ENCODE data around the gene ARFRP1.

DNA sequence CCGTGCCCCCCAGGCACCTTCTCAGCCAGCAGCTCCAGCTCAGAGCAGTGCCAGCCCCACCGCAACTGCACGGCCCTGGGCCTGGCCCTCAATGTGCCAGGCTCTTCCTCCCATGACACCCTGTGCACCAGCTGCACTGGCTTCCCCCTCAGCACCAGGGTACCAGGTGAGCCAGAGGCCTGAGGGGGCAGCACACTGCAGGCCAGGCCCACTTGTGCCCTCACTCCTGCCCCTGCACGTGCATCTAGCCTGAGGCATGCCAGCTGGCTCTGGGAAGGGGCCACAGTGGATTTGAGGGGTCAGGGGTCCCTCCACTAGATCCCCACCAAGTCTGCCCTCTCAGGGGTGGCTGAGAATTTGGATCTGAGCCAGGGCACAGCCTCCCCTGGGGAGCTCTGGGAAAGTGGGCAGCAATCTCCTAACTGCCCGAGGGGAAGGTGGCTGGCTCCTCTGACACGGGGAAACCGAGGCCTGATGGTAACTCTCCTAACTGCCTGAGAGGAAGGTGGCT lies 10.4 kb downstream of the ARFRP1 start:
- TF ChIP-seq NR3C1 (CRISPR knock-in tag; conservative IDR thresholded peaks at IDR 0.05; ENCODE audit: low read depth) (no peak), ATF2 (CRISPR knock-in tag; IDR thresholded peaks at IDR 0.05; ENCODE audit: borderline replicate concordance, low read depth) (no peak)
- TF ChIP-seq, protein P1, sequence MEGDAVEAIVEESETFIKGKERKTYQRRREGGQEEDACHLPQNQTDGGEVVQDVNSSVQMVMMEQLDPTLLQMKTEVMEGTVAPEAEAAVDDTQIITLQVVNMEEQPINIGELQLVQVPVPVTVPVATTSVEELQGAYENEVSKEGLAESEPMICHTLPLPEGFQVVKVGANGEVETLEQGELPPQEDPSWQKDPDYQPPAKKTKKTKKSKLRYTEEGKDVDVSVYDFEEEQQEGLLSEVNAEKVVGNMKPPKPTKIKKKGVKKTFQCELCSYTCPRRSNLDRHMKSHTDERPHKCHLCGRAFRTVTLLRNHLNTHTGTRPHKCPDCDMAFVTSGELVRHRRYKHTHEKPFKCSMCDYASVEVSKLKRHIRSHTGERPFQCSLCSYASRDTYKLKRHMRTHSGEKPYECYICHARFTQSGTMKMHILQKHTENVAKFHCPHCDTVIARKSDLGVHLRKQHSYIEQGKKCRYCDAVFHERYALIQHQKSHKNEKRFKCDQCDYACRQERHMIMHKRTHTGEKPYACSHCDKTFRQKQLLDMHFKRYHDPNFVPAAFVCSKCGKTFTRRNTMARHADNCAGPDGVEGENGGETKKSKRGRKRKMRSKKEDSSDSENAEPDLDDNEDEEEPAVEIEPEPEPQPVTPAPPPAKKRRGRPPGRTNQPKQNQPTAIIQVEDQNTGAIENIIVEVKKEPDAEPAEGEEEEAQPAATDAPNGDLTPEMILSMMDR (IDR thresholded peaks at IDR 0.05), result no peak
- TF ChIP-seq, protein P2, sequence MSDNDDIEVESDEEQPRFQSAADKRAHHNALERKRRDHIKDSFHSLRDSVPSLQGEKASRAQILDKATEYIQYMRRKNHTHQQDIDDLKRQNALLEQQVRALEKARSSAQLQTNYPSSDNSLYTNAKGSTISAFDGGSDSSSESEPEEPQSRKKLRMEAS (CRISPR knock-in tag; IDR thresholded peaks at IDR 0.05), result no peak
